ENCODE measurements around the gene PPIL1. TPM values are rescaled to one million over a fixed set of nuclear protein-coding genes. Genes with fewer than 3 reads are reported as not detected.

The PPIL1 gene
- total RNA-seq, 1 experiment from 2014 or later: 78.3 TPM

DNA sequence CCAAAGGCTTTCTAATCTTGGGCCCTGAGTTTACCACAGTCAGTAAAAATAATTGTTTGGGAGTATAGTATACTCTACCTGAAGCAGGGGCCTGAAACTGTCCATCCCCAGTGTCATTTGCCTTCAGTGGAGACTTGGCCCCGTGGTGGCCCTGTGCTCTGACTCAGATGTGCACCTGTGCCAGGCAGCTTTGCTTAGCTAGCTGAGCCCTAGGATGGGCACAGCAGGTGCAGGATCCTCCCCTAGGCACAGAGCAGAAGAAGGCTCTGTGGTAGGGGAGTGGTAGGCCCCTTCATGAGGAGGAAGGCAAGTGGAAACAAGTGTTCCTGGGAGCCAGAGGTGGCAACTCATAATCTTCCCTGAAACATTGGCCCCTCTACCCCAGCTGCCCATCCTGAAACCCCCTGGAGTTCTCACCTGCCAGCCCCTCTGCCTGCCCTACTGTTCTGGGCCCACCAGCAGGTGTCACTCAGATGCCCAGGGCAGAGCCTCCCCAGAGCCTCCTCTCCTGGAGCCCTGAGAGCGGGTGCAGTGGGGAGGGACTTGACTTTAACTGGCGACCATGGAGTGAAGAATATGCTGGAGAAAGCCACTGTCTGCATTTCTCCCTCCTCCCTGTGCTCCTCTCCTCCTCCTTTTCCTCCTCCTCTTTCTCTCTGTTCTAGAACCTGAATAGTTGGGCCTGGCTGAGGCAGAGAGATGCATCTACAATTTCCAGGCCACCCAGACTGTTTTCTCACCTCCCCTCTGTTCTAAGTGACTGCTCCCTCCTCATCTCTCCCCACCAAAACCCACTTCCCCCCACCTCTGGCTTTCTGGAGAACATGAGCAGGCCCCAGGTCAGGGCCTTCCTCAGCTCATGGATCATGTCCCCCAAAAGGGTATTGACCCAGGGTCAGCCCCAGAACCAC is 38.2 kb downstream of the PPIL1 start:
- no peak for DNase-seq (ENCODE audit: low spot score)

DNA sequence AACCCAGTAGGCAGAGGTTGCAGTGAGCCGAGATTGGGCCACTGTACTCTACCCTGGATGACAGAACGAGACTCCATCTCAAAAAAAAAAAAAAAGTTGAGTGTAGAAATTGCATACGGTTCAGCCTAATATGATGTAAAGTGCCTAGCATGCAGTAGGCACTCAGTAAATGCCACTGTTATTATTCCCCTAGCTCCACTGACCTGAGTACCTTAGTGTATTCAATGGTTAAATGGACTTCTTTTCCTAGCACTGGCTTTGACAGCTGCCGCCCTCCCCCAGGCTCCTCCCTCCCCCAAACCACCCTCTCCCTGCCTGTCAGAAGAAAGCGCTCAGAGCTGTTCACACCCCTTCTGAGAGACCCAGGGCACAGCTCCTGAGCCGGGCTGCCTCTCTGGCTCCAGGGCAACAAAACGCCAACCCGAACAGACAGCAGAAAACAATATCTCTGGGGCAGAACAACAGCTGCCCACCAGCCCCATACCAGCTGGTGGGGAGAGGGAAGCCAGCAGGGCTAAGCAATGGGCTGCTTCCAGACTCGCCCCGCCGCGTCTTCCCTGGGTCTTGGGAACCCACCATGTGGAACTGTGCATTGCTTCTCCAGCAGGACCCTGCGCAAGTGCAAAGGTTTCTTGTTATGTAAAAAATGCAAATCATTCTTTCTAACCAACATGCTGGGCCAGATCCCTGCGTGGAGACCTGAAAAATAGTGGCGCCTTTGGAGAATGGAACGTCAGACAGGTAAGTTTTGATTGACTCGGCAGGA is 39.8 kb downstream of the PPIL1 start:
- no peak for DNase-seq (ENCODE audit: low spot score)

DNA sequence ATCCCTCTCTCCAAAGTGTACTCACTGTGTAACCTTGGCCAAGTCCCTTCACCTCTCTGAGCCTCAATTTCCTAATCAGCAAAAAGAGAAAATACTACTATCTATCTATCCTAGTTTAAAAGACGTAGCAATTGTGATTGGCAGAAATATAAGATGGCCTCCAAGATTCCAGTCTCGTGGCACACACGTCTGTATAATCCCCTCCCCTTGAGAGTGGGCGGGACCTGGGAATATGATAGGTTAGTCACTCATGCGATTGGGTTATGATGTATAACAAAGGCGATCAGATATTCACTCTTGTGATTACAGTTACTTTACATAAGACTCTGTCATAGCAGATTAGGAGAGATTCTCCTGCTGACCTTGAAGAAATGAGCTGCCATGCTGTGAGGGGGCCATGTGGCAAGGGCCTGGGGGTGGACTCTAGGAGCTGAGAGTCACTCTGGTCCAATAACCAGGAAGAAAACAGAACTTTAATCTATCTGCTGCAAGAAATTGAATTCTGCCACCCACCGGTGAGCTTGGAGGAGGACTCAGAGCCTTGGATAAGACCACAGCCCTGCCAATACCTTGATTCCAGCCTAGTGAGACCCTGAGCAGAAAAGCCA is 41.3 kb downstream of the PPIL1 start:
- DNase-seq (ENCODE audit: low spot score): no peak

DNA sequence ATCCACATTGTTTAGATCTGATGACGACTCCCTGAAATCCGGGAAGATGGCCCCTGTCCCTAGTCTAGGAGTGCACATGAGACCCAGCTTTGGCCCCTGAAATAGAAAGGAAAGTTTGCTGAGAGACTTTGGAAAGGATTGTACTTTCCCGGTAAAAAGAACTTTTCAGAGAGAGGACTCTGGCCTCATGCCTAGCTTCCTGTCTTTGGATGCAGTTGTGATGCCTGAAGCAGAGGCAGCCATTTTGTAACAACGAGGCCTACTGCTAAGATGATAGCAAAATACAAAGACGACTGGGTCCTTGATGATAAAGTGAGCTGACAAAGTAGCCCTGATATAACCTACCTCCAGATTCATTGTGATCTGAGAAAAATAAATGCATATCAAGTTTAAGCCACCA is 42.3 kb downstream of the PPIL1 start:
- no peak for DNase-seq (ENCODE audit: low spot score)

DNA sequence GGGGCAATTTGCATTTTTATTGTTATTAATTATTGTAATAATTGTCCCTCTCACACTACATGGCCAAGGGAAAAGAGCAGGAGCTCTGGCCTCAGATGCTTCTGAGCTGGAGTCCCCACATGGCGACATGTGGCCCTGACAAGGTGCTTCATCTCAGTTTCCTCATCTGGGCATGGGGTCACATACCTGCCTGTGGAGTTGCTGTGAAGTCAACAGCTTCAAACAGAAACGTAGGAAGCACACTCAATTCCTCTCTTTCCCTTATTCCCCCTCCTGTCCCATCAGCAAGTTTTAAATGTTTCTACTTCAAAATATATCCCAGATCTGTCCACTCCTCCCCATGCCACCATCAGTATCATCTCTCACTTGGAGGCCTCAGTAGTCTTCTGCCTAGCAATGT is 44.0 kb downstream of the PPIL1 start:
- DNase-seq (ENCODE audit: low spot score): no peak

DNA sequence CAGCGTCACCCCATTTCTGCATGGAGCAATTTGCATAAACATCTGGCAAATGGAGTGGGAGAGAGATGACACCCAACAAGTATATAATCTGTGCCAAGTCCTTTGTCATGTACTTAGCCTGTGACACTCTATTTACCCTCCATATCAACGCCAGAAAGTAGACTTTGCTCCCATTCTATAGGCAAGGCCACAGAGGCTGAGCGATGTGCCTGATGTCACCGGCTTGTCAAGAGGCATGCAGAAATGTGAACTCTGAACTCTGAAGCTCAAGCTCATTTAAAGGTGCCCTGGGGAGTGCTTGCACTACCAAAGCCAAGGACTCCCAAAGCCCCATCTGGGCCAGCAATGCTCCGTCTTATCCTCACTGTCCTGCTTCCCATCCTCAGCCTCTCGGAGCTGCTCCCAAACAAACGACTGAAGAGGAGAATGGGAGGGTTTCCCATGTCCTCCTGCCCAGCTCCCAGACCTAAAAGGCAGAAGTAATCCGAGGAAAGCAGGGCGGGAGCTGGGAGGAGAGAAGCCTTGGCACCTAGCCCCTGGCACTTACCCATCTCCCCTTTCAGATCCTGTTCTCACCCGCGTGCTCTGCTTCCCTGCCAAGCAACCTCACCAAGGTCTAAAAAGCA is 44.6 kb downstream of the PPIL1 start:
- no peak for DNase-seq (ENCODE audit: low spot score)

DNA sequence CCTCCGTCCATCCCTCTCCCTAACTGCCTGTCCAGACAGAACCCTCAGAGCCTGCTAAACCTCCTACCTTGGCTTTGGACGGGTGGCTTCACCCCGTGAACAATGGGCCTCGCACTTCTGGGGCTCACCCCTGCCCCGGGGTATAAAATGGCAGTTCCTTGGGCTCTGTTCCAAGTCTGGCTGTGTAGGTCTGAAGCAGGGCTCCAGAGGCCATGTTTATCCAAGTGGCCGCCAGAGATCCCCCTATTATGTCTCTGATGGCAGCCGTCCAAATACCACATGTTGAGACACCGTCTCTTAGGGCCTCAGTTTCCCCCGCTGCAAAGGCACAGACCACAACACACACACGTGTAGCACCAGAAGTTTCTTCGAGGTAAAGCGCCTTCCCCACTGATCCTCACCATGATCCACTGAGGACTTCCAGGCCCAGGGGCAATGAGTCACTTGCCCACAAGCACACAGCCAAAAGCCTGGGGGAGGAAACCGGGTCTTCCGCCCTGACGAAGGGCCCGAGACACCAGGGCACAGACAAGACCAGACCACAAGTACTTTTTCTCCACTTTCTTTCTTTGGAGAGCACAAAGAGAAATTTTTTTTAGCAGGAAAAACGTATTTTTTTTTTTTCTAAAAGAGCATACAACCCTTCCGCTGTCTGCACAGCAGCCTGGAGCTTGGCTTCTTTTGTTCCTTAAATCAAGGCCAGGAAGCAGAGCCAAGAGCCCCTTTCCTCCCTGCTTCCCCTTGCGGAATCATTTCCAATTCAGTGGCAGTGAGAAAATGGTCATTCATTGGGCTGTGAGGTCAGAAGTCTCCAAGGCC is 47.1 kb downstream of the PPIL1 start:
- DNase-seq (ENCODE audit: low spot score): peak; percentile 21

DNA sequence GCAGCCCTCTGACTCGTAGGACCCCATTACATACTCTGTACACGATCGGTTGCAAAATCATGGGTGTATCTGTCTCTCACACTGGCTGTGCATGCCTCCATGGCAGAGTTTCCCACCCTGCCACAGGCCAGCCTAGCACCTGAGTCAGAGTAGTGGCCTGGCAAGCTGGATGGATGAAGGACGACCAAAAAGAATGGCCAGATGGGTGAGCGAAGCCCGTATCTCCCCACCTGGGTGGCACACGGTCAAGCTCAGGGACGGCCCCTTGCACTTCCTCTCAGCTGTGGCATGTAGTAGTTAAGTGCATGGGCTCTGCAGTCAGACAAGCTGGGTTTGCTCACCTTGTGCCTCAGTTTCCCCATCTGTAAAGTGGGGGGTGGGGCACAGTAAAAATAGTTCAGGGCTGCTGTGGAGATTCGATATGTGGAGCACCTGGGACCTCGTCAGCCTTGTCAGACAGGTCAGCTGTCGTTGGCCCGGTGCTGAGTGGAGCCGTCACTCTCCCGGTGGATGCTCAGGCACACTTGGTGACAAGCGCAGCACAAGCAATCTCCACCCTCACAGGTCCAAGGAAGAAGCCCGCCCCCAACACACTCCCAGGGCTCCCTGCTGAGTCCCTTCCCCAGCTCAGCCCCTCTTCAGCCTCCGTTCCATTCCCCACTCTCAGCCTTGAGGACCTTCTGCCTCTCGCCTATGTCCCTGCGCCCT is 47.9 kb downstream of the PPIL1 start:
- DNase-seq (ENCODE audit: low spot score): no peak

DNA sequence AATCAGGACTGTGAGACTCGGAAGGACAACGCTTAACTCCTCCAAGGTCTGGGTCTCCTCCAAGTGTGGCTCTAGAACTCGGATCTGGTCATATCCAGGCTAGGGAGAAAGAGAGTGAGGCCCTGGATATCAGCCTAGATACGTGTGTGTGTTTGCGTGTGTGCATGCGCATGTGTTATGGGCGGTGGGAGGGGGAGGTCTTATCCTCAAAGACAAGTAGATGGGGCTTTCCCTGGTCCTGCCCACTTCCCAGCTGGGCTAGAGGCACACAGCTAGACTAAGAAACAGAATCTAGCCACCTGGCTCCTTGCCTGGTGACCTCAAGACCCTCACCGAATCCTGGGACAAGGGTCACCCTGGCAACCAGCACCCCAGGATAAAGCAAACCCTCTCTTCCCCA is 48.6 kb downstream of the PPIL1 start:
- no peak for DNase-seq (ENCODE audit: low spot score)

DNA sequence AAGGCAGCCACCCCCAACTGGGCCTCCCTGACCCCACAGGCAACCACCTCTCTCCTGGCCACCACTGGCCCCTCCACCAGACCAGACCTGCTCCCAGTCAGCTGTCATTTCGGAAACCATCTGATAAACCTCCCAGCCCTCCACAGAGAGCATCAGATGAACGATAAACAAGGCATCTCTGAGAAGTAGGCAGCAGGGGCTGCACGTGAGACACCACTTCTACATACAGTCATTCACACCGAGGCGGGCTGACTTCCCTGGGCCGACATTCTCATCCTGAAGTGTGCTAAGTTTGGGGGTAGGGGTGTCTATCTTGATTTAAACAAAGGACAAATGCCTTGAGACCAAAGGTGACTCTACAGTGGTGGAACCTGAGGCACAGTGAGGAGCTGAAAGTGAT is 49.2 kb downstream of the PPIL1 start:
- DNase-seq (ENCODE audit: low spot score): no peak

DNA sequence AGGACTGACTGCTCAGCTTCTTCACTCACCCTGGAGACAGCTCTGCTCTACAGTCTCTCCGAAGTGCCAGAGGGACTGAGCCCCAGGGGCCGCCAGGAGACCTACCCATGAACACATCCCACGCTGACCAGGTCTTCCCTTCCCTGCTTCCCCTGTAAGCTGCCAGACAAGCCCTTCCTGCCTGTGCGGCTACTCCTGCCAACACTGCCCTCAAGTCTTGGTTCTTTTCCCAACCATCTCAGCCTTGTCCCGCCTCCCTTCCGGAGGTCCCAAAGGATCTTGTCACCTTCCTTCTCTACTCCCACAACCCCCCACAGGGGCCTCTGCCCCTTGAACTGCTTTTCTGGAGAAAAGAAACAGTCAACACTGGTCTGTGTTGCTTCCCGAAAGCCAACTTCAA is 50.4 kb downstream of the PPIL1 start:
- no peak for DNase-seq (ENCODE audit: low spot score)

DNA sequence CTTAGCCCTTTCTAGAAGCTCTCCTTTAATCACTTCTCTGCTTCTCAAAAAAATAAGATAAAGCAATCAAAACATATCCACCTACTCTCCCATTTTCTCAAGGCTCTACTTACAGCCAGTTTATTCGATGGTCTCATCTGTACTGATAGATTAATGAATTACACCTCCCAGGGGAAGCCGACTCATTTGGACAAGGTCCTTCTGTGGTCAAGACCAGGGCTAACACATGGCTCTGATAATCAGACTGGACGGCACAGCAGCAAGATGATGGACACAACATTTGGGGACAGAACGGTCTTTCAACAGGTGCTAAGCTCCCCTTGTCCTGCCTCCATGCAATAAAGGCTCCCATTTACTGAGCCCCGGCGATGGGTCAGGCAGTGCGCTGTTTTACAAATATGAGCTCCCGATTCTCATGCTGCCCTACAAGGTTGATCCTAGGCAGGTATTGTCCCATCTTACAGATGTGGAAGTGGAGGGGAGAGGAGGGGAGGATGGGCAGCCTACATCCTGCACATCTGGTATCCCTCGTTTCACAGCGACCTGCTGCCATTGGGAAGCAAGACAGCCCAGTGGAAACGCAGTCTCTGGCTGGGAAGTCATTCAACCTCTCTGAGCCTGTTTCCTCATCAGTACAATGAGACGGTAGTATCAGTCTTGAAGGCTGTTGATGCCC is 51.0 kb downstream of the PPIL1 start:
- DNase-seq (ENCODE audit: low spot score): no peak

DNA sequence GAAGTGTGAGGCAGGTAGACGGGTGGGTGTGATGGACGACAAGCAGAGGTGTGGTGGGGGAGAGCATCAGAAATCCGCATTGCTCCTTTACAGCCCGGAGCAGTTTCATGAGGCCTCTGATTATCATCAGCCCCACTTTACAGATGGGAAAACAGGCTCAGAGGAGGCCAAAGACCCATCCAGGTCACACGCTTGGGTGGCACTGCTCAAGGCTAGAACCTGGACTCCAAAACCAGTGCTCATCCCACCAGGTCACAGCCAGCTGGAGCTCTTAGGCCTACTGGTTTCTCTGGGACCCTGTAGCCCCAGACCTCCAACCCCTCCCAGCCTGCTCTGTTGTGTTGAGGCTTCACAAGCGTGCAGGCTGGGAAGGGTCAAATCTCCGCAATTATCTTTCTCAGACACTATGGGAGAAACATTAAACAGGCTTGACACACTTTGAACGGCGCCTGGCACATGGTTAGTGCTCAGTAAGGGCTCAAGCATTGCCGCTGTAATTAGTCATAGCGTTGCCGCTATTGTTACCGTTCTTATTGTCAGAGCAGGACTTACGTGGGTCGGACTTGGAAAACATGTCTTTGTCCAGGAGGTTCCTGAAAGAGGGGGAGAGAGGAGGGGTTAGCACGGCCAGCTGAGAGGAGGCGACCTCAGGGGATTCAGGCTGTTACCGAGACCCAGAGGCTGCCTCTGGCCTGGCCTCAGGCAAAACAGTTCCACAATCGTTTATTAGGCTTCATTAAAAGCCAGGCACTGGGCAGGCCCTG is 51.9 kb downstream of the PPIL1 start:
- no peak for DNase-seq (ENCODE audit: low spot score)

DNA sequence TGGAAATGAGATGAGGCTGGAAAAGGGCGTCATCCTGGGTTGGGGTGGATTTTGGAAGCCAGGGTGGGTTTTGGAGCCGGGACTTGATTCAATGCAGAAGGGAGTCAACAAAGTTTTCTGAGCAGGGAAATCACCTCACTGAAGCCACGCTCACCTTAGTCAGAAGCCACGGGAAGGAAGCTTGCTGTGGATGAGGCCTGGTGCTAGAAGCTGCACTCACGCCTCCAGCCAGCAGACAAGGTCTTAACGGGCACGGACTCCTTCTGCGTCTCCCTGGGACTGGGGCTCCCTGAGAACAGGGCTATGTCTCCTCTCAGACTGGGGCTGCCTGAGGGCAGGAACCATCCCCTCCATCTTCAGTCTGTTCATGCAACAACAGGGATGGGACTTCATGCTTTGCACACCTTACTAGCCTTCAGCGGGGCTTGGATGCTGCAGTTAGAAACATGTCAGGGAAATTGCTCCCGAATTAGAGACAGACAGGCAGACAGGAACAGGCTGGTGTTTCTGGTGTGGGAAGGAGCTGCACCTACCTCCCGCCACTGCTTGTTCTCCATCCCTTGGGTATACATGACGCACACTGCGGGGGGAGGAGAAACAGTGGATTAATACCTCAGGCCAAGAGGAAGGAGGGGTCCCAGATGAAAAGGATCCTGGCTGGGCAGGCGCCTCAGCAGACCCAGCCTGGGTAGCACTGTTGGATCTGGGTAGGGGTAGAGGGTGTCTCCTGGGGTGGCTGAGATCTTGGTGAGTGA is 52.8 kb downstream of the PPIL1 start:
- no peak for DNase-seq (ENCODE audit: low spot score)

DNA sequence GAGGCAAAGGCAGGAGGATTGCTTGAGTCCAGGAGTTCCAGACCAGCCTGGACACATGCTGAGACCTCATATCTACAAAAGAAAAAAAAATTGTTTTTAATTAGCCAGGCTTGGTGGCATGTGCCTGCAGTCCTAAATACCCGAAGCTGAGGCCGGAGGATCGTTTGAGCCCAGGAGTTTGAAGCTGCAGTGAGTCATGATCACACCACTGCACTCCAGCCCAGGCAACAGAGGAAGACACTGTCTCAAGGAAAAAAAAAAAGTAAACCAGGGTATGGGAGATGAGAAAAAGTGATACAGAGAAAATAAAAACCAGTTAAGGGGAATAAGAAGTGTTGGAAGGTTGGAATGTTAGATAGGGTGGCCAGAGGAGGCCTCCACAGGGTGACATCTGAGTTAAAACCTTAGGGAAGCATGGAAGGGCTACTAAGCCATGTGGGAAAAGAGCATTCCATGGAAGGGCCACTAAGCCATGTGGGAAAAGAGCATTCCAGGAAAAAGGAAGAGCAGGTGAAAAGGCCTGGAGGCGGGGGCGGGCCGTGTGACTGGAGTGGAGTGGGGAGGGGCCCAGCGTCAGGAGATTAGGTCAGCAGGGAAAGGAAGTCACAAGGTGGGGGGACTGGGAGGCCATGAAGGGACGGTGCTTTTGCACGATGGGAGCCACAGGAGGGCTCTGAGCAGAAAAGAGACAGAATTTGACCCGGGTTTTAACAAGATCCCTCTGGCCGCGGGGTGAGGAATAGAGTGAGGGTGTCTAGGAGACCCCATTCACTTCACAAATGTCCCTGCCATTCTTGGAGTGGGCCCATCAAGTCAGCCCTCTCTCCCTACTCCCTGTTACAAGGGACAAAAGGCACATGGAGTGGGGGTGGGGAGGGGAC is 53.7 kb downstream of the PPIL1 start:
- peak; percentile 45 for DNase-seq (ENCODE audit: low spot score)

DNA sequence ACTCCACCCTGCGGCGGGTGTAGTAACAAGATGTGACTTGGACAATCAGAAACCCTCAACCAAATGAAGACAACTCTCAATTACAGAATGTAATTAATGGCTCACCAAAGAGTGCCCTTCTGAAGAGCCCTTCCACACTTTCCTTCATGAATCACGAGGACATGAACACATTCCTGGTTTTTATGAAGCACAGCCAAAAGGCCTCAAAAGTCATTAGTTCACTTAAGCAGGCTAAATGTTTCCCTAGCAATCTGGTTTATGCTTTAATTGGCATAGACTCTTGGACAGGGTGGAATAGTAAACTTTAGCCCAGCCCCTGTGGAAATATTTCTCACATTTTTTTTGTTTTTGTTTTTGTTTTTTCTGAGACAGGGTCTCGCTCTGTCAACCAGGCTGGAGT is 55.8 kb downstream of the PPIL1 start:
- no peak for DNase-seq (ENCODE audit: low spot score)

DNA sequence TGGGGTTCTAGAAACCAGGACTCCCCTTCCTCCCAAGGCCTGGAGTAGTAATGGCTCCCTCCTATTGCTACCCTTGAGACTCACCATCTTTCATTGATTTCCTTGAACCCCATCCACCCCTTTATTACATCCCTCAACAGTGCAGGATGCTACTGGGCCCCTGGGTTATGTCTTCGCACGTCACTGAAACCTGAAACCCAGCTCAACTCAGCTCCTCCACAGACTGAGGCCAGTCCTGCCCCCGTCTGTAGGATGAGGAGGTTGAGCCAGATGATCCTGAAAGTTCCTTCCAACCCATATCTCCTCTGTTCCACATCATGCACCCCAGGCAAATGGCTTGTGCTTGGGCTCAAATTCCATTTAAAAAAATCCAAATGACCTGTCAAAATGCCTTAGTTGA is 56.8 kb downstream of the PPIL1 start:
- no peak for DNase-seq (ENCODE audit: low spot score)
